H1 (cell line): ENCODE data around the gene PFDN6. TPM values are rescaled to one million over a fixed set of nuclear protein-coding genes. Genes with fewer than 3 reads are reported as not detected.

ENCODE experiments used
- CTCF ChIA-PET: fragments of 300-600 bp; sonication (Branson Sonifier 250); formaldehyde crosslinking; loops from one replicate; lab custom pipeline; 2021; ENCODE audit not compliant: partially characterized antibody; lab: Charles Lee
- POLR2A ChIA-PET: fragments of 300-600 bp; sonication (Branson Sonifier 250); formaldehyde crosslinking; loops from one replicate; lab custom pipeline; 2021; ENCODE audit warnings: inconsistent platforms; ENCODE audit not compliant: partially characterized antibody; lab: Charles Lee
- DNase-seq, 2 experiments: peaks; one replicate each; pipeline versions ENCODE4 v3.0.0 to v3.0.0-alpha.2; 2010 to 2022; ENCODE audit warnings: low spot score in 2 of 2, low read depth in 1 of 2, mixed read lengths in 1 of 2
- FAIRE-seq: peaks from 2 replicates; lab custom pipeline; 2011; peaks lifted over from hg19 to GRCh38; lab: Jason Lieb, UNC
- H2AFZ ChIP-seq: 2 replicates; pipeline ENCODE4 v1.8.1; 2012; ENCODE audit warnings: low read length, inconsistent platforms
- H2AK5ac ChIP-seq: 2 replicates; pipeline ENCODE4 v1.6.1; 2013; ENCODE audit warnings: low read depth, low read length
- H2BK120ac ChIP-seq: replicated peaks from 2 replicates; pipeline ENCODE3; 2013; ENCODE audit warnings: low read depth, low read length, inconsistent platforms
- H2BK12ac ChIP-seq: 2 replicates; pipeline ENCODE4 v1.6.1; 2013; ENCODE audit warnings: low read depth, low read length
- H2BK15ac ChIP-seq: 2 replicates; pipeline ENCODE4 v1.6.1; 2013; ENCODE audit warnings: low read length
- H2BK20ac ChIP-seq: 2 replicates; pipeline ENCODE4 v1.6.1; 2013; ENCODE audit warnings: low read length
- H2BK5ac ChIP-seq: 2 replicates; pipeline ENCODE4 v1.6.1; 2013; ENCODE audit warnings: low read depth, low read length
- H3K14ac ChIP-seq: 2 replicates; pipeline ENCODE4 v1.6.1; 2013; ENCODE audit warnings: inconsistent platforms; ENCODE audit not compliant: insufficient read length
- H3K18ac ChIP-seq: 2 replicates; pipeline ENCODE4 v1.6.1; 2013; ENCODE audit warnings: low read length; ENCODE audit errors: extremely low read depth
- H3K23ac ChIP-seq: 2 replicates; pipeline ENCODE4 v1.6.1; 2013; ENCODE audit warnings: inconsistent platforms; ENCODE audit not compliant: insufficient read length
- H3K23me2 ChIP-seq: 2 replicates; pipeline ENCODE4 v1.6.1; 2013; ENCODE audit warnings: low read depth, low read length
- H3K27ac ChIP-seq: 2 replicates; pipeline ENCODE4 v1.6.1; 2011; ENCODE audit warnings: low read depth, low read length, inconsistent platforms
- H3K27me3 ChIP-seq, 4 experiments: replicated peaks in 1 of 4; 1 replicate in 1 of 4; 2 replicates in 3 of 4; pipeline versions ENCODE4 v1.6.1 to v1.8.1; 2011 to 2013; ENCODE audit warnings: low read length in 3 of 4, mild to moderate bottlenecking in 3 of 4, inconsistent platforms in 2 of 4, mixed read lengths in 2 of 4, moderate library complexity in 1 of 4; ENCODE audit not compliant: control insufficient read depth in 3 of 4, insufficient read depth in 3 of 4; ENCODE audit errors: extremely low read depth in 1 of 4
- H3K36me3 ChIP-seq, 4 experiments: 2 replicates each; pipeline versions ENCODE4 v1.6.1 to v1.8.1; 2011 to 2013; ENCODE audit warnings: mild to moderate bottlenecking in 4 of 4, low read length in 3 of 4, moderate library complexity in 2 of 4, control low read depth in 1 of 4, inconsistent platforms in 1 of 4; ENCODE audit not compliant: insufficient read depth in 4 of 4, control insufficient read depth in 2 of 4
- H3K4ac ChIP-seq: replicated peaks from 2 replicates; pipeline ENCODE3; 2013; ENCODE audit warnings: low read length, low read depth, mixed read lengths, inconsistent platforms; ENCODE audit not compliant: insufficient read length
- H3K4me1 ChIP-seq, 4 experiments: replicated peaks in 1 of 4; 1 replicate in 1 of 4; 2 replicates in 3 of 4; pipeline versions ENCODE4 v1.6.1 to v1.8.1; 2011 to 2013; ENCODE audit warnings: low read length in 3 of 4, inconsistent platforms in 2 of 4, mixed read lengths in 1 of 4; ENCODE audit not compliant: insufficient read depth in 4 of 4, control insufficient read depth in 3 of 4
- H3K4me2 ChIP-seq, 2 experiments: 2 replicates each; pipeline versions ENCODE4 v1.6.1 to v1.8.1; 2011 to 2013; ENCODE audit warnings: low read depth in 2 of 2, low read length in 2 of 2, control low read depth in 1 of 2, inconsistent platforms in 1 of 2, mild to moderate bottlenecking in 1 of 2; ENCODE audit not compliant: insufficient read depth in 1 of 2
- H3K4me3 ChIP-seq, 4 experiments: fragments of 200-600, 300-600 bp in 1 of 4; sonication (generic), shearing (Covaris generic), sonication (Bioruptor Twin) in 1 of 4; 2 replicates each; pipeline versions ENCODE4 v1.5.1 to v1.8.1; 2011 to 2016; ENCODE audit warnings: low read length in 4 of 4, low read depth in 3 of 4, control low read depth in 2 of 4, inconsistent platforms in 2 of 4, mild to moderate bottlenecking in 2 of 4, mixed read lengths in 1 of 4, moderate library complexity in 1 of 4; ENCODE audit not compliant: insufficient read depth in 2 of 4; ENCODE audit errors: extremely low read depth in 1 of 4
- H3K56ac ChIP-seq: replicated peaks from 2 replicates; pipeline ENCODE3; 2013; ENCODE audit warnings: low read depth, mild to moderate bottlenecking, mixed read lengths, low read length, inconsistent platforms; ENCODE audit not compliant: insufficient read length
- H3K79me1 ChIP-seq: 2 replicates; pipeline ENCODE4 v1.6.1; 2013; ENCODE audit warnings: low read depth, low read length, control low read depth
- H3K79me2 ChIP-seq, 2 experiments: 2 replicates each; pipeline versions ENCODE4 v1.6.1 to v1.8.1; 2012 to 2013; ENCODE audit warnings: low read length in 2 of 2, mild to moderate bottlenecking in 2 of 2, inconsistent platforms in 1 of 2; ENCODE audit not compliant: insufficient read depth in 2 of 2, control insufficient read depth in 1 of 2
- H3K9ac ChIP-seq, 4 experiments: replicated peaks in 1 of 4; 1 replicate in 1 of 4; 2 replicates in 3 of 4; pipeline versions ENCODE4 v1.6.1 to v1.8.1; 2011 to 2013; ENCODE audit warnings: low read depth in 3 of 4, low read length in 3 of 4, control low read depth in 2 of 4, mild to moderate bottlenecking in 2 of 4, moderate library complexity in 2 of 4, inconsistent platforms in 1 of 4; ENCODE audit errors: extremely low read depth in 1 of 4
- H3K9me3 ChIP-seq, 2 experiments: 2 replicates each; pipeline versions ENCODE4 v1.6.1 to v1.8.1; 2012 to 2013; ENCODE audit warnings: mild to moderate bottlenecking in 2 of 2, moderate library complexity in 2 of 2, control low read depth in 1 of 2, inconsistent platforms in 1 of 2, low read depth in 1 of 2, low read length in 1 of 2, mixed read lengths in 1 of 2; ENCODE audit not compliant: insufficient read depth in 2 of 2
- H4K20me1 ChIP-seq, 2 experiments: replicated peaks in 1 of 2; 2 replicates each; pipeline versions ENCODE3 to v1.8.1; 2011 to 2013; ENCODE audit warnings: inconsistent platforms in 2 of 2, low read length in 2 of 2, mild to moderate bottlenecking in 1 of 2; ENCODE audit not compliant: insufficient read depth in 2 of 2, control insufficient read depth in 1 of 2
- H4K5ac ChIP-seq: 2 replicates; pipeline ENCODE4 v1.6.1; 2013; ENCODE audit warnings: low read length, low read depth, mixed read lengths, inconsistent platforms; ENCODE audit not compliant: insufficient read length
- H4K8ac ChIP-seq: 2 replicates; pipeline ENCODE4 v1.8.0; 2013; ENCODE audit warnings: mild to moderate bottlenecking, moderate library complexity, low read length, inconsistent platforms; ENCODE audit not compliant: insufficient read depth; ENCODE audit errors: extremely low read depth
- H4K91ac ChIP-seq: replicated peaks from 2 replicates; pipeline ENCODE3; 2013; ENCODE audit warnings: low read length, mixed read lengths, inconsistent platforms; ENCODE audit not compliant: insufficient read length
- CBX5 ChIP-seq: fragments of 300-800, 300-1000 bp; sonication (generic); IDR thresholded peaks from 2 replicates; pipeline ENCODE4 v1.7.1; 2016; ENCODE audit warnings: antibody characterized with exemption, low read length, low read depth
- EP300 ChIP-seq, 2 experiments: IDR thresholded peaks; 1 replicate in 1 of 2; 2 replicates in 1 of 2; pipeline ENCODE4 v1.6.1; 2011 to 2012; ENCODE audit warnings: low read depth in 2 of 2, low read length in 2 of 2, mild to moderate bottlenecking in 2 of 2, borderline replicate concordance in 1 of 2, inconsistent platforms in 1 of 2, moderate library complexity in 1 of 2
- EZH2 ChIP-seq: fragments of 200-600 bp; sonication (generic); IDR thresholded peaks from 2 replicates; pipeline ENCODE4 v1.7.1; 2012; ENCODE audit warnings: low read depth, mild to moderate bottlenecking, moderate library complexity, low read length, inconsistent platforms; ENCODE audit not compliant: severe bottlenecking
- HDAC2 ChIP-seq, 2 experiments: fragments of 300-600 bp in 1 of 2; sonication (generic) in 1 of 2; IDR thresholded peaks; 2 replicates each; pipeline ENCODE4 v1.6.1; 2011 to 2012; ENCODE audit warnings: low read depth in 2 of 2, low read length in 2 of 2, mild to moderate bottlenecking in 2 of 2, moderate library complexity in 2 of 2, borderline replicate concordance in 1 of 2, inconsistent platforms in 1 of 2
- KDM4A ChIP-seq: IDR thresholded peaks from one replicate; pipeline ENCODE4 v1.7.1; 2012; ENCODE audit warnings: low read depth, mild to moderate bottlenecking, moderate library complexity, low read length, inconsistent platforms; ENCODE audit not compliant: severe bottlenecking
- PHF8 ChIP-seq: fragments of 200-600 bp; sonication (generic); conservative IDR thresholded peaks from 2 replicates; pipeline ENCODE4 v1.7.1; 2012; ENCODE audit warnings: low read depth, mild to moderate bottlenecking, inconsistent platforms, low read length, moderate library complexity
- RBBP5 ChIP-seq: IDR thresholded peaks from 2 replicates; pipeline ENCODE4 v1.7.1; 2012; ENCODE audit warnings: low read depth, mild to moderate bottlenecking, inconsistent platforms, low read length, moderate library complexity, borderline replicate concordance
- RXRA ChIP-seq: IDR thresholded peaks from 2 replicates; pipeline ENCODE4 v1.6.1; 2011; ENCODE audit warnings: low read depth, mild to moderate bottlenecking, low read length, moderate library complexity; ENCODE audit not compliant: insufficient read depth
- SP1 ChIP-seq: IDR thresholded peaks from 2 replicates; pipeline ENCODE4 v1.6.1; 2011; ENCODE audit warnings: low read depth, low read length
- USF2 ChIP-seq: IDR thresholded peaks from 2 replicates; pipeline ENCODE4 v1.6.1; 2011; ENCODE audit warnings: low read length, improper control_type of control experiment
- WGBS, 2 experiments: shearing (Covaris generic) in 1 of 2; methylation state at CpG; one replicate each; pipeline versions ENCODE4 v1.1.6 to v1.1.7; 2013 to 2015; ENCODE audit warnings: low lambda C conversion rate in 2 of 2, mixed read lengths in 2 of 2, inconsistent platforms in 1 of 2, low coverage in 1 of 2, missing lambda C conversion rate in 1 of 2; ENCODE audit not compliant: insufficient replicate concordance in 2 of 2, insufficient coverage in 1 of 2, insufficient read length in 1 of 2; ENCODE audit errors: extremely low coverage in 1 of 2, missing lambda C conversion rate in 1 of 2; 5-methylcytosine and 5-hydroxymethylcytosine counted together
- polyA plus RNA-seq, 7 experiments: library from polyadenylated mRNA; depleted of rRNA in 3 of 7; stranded (reverse) in 5 of 7; unstranded in 2 of 7; fragments of >200 nt in 5 of 7; fragments of 200-250 nt in 2 of 7; gene quantifications; 1 replicate in 5 of 7; 2 replicates in 1 of 7; 4 replicates in 1 of 7; pipeline versions ENCODE4 v1.2.1 to v1.2.3, GENCODE V29; 2011 to 2013; ENCODE audit warnings: missing spikeins in 2 of 7, mixed read lengths in 2 of 7
- total RNA-seq: library from RNA; stranded (reverse); fragmentation: NEBNext Ultra II Directional; extraction: Animal tissue kit (Norgen Biotek cat#: 25700); gene quantifications from 2 replicates; pipeline ENCODE4 v1.2.1, GENCODE V29; 2021

The PFDN6 gene
- total and polyA plus RNA-seq, 2 of the 8 experiments (the other 6 are each of a cell fraction or from before 2014, with no cell fraction given) = 32.0 to 95.7 TPM

DNA sequence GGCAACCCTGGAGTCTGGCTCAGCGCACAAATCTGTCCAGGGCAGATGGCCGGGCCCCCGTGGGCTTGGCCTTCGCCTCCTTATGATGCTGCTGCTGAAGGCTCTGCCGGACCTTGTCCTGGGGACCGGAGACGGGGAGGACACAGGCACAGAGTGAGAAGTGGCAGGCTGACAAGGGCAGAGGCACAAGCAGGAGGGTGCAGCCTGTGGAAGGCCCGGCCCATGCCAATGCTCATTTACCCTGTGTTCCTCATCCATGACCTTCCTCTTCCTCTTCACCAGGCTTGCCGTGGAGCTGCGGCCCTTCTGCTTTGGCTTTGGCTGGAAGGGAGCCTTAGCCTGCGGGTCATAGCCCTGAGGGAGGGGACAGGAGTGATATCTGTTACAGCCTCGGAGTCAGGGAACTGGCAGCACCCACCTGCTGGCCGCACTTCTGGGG lies 10.1 kb upstream of the PFDN6 start:
- H3K18ac ChIP-seq = no peak overlapping the region
- no peaks in the 10 kb centered on the region for H3K27me3 ChIP-seq
- H3K9ac ChIP-seq = no peak overlapping the region
- POLR2A ChIA-PET = interaction anchor here (0.9 to 12.0 kb wide), 8 partner anchors 7 to 309 kb away, joined by 3 to 337 read pairs (median 16); partner anchors contain the start of genes PFDN6, RGL2, RPS18 and VPS52
- no peak overlapping the region for H3K4me3 ChIP-seq
- peaks cover 9 to 35% (median 26%) of the 10 kb centered on the region in 4 experiments; a peak in 7 of 8 replicates for H3K36me3 ChIP-seq
- H3K23me2 ChIP-seq = peaks cover 11% of the 10 kb centered on the region
- no peaks in the 10 kb centered on the region for H3K9me3 ChIP-seq
- no peak overlapping the region for H3K27ac ChIP-seq
- no peak overlapping the region for H4K8ac ChIP-seq
- TF ChIP-seq USF2 = no peak
- no peak for TF ChIP-seq CBX5
- TF ChIP-seq HDAC2 (IDR thresholded peaks at IDR 0.05; ENCODE audit: borderline replicate concordance in 1 of 2, low read depth in 2 of 2, low read length in 2 of 2) = no peak
- no peak for TF ChIP-seq SP1
- no peak for TF ChIP-seq PHF8
- TF ChIP-seq RBBP5 = no peak
- TF ChIP-seq KDM4A = no peak
- TF ChIP-seq RXRA = no peak
- TF ChIP-seq EZH2 = no peak
- TF ChIP-seq EP300 (IDR thresholded peaks at IDR 0.05; ENCODE audit: borderline replicate concordance in 1 of 2, low read depth in 2 of 2, low read length in 2 of 2) = no peak
- no peak overlapping the region for H2BK12ac ChIP-seq
- H2BK20ac ChIP-seq = no peak overlapping the region
- H3K14ac ChIP-seq = no peak overlapping the region
- H3K79me2 ChIP-seq = peaks cover 5 to 11% of the 10 kb centered on the region in 2 experiments
- CTCF ChIA-PET = interaction anchor here (0.7 to 8.0 kb wide), 13 partner anchors 9 to 169 kb away, joined by 3 to 81 read pairs (median 3); partner anchors contain the start of genes PFDN6, RGL2, RPS18 and TAPBP
- H2AK5ac ChIP-seq = no peak overlapping the region
- H3K4me1 ChIP-seq = peaks cover under 1 to 23% (median 7%) of the 10 kb centered on the region in 4 experiments
- no peak overlapping the region for H3K4me2 ChIP-seq
- FAIRE-seq = no peak
- no peak overlapping the region for H3K4ac ChIP-seq
- H3K23ac ChIP-seq = no peak overlapping the region
- H4K20me1 ChIP-seq = peaks cover 12 to 13% of the 10 kb centered on the region in 2 experiments
- H4K91ac ChIP-seq = no peak overlapping the region
- no peak overlapping the region for H2BK15ac ChIP-seq
- H3K79me1 ChIP-seq = 0 out of 2 replicates have a peak, but pooled peaks cover 3% of the 10 kb centered on the region
- no peak overlapping the region for H4K5ac ChIP-seq
- no peak overlapping the region for H2BK5ac ChIP-seq
- H2AFZ ChIP-seq = no peak overlapping the region
- no peak overlapping the region for H3K56ac ChIP-seq
- no peak overlapping the region for H2BK120ac ChIP-seq
- no peak for DNase-seq
- WGBS, 2 experiments = 86% methylated on average over 13 of the region's 13 CpGs; no CpG with 5 or more reads in 1 of the 2 experiments
